HG02571 (cell line): Measurements from ENCODE around the gene IER5L.

Experiments used
- ATAC-seq: cut with Tn5 transposase; IDR thresholded peaks from one replicate; pipeline ENCODE4 v1.9.1; 2021; ENCODE audit warnings: mild to moderate bottlenecking, moderate library complexity; ENCODE audit not compliant: unreplicated experiment

The IER5L gene

GRCh38 chr9:129177791-129178567 is at the start of gene IER5L:
Gene IER5L, minus strand, starts transcription at chr9:129178261. Its CDS starts 209 bp downstream, at chr9:129178052.
- peak; percentile 75 for ATAC-seq

- ATAC-seq, result no peak
Observed at GRCh38 chr9:129227843-129228189, 49.8 kb upstream of the IER5L start.

GRCh38 chr9:129225815-129226214 is 47.8 kb upstream of the IER5L start:
- no peak for ATAC-seq

- ATAC-seq, result no peak
Observed at GRCh38 chr9:129225490-129225778, 47.4 kb upstream of the IER5L start.

- no peak for ATAC-seq
Observed at GRCh38 chr9:129224618-129225489, 46.8 kb upstream of the IER5L start.

GRCh38 chr9:129223551-129224208 is 45.6 kb upstream of the IER5L start:
- ATAC-seq, result no peak

GRCh38 chr9:129222819-129223218 is 44.8 kb upstream of the IER5L start:
- no peak for ATAC-seq

- ATAC-seq, result no peak
Observed at GRCh38 chr9:129221979-129222635, 44.0 kb upstream of the IER5L start.

GRCh38 chr9:129221233-129221632 is 43.2 kb upstream of the IER5L start:
- ATAC-seq, result no peak

GRCh38 chr9:129220771-129221170 is 42.7 kb upstream of the IER5L start:
- no peak for ATAC-seq

GRCh38 chr9:129218918-129219317 is 40.9 kb upstream of the IER5L start:
- ATAC-seq, result no peak

GRCh38 chr9:129218272-129218625 is 40.2 kb upstream of the IER5L start:
- ATAC-seq, result no peak

GRCh38 chr9:129213551-129213950 is 35.5 kb upstream of the IER5L start:
- ATAC-seq, result no peak

GRCh38 chr9:129211686-129212085 is 33.6 kb upstream of the IER5L start:
- ATAC-seq, result no peak

GRCh38 chr9:129210125-129210524 is 32.1 kb upstream of the IER5L start:
- no peak for ATAC-seq

GRCh38 chr9:129209580-129209979 is 31.5 kb upstream of the IER5L start:
- ATAC-seq, result no peak

GRCh38 chr9:129209109-129209508 is 31.0 kb upstream of the IER5L start:
- no peak for ATAC-seq

- ATAC-seq, result no peak
Observed at GRCh38 chr9:129208207-129209032, 30.4 kb upstream of the IER5L start.

GRCh38 chr9:129206905-129207304 is 28.8 kb upstream of the IER5L start:
- no peak for ATAC-seq

- ATAC-seq, result no peak
Observed at GRCh38 chr9:129206401-129206800, 28.3 kb upstream of the IER5L start.
